Measurements from ENCODE around the gene VPS45. TPM values are rescaled to one million over a fixed set of nuclear protein-coding genes. Genes with fewer than 3 reads are reported as not detected.

Gene VPS45
- total and polyA plus RNA-seq, 12 donors: 26.6 to 73.6 (median 49.8) TPM

DNA sequence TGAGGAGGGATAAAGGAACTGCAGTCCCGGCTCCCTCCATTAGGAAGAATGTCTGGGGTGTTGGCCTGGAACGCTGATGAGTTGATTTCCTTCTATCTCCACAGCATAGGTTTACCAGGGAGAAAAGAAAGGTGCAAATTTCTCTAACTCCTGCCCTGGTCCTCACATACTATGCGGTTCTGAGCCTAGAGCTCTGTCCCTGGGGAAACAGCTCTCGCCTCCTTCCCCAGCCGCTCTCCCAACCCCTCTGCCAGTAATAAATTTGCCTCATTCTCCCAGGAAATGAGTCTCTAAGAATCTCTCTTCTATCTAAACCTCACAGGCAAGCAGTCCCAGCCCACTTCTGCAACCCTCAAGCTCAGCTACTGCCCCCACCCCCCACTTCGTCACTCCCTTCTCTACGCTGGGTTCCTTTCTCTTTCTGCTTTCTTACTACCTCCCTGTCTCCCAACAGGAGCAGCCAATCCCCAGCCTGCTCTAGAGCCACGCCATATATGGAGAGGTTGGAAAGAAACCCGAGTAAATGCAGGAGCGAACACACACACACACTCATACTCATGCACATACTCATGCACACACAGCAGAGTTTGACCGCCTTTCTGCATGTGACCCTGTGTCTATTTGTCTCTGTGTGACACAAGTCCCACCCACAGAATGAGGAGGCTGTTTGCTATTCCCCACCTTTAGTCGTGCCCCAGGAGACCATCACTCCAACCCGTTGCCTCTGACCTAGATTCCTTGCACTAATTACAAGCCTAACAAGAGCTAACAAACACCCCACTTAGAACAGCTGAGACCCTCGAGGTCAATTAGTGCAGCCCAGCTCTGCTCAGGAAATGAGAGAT is 95.5 kb downstream of the VPS45 start:
- Histone ChIP-seq H3K4me3 (peak overlapping the region in 8 of 10 donors; percentile 13 to 46 (median 30)), H3K9me3 (no peaks in the 10 kb centered on the region), H3K36me3 (peaks cover 0 to 30% (median 5%) of the 10 kb centered on the region in 9 donors), H3K27ac (peak overlapping the region; percentile 76 to 96 (median 90)), H3K27me3 (no peaks in the 10 kb centered on the region), H3K4me1 (peaks cover 10 to 78% (median 37%) of the 10 kb centered on the region in 9 donors)
- TF ChIP-seq, protein P1, sequence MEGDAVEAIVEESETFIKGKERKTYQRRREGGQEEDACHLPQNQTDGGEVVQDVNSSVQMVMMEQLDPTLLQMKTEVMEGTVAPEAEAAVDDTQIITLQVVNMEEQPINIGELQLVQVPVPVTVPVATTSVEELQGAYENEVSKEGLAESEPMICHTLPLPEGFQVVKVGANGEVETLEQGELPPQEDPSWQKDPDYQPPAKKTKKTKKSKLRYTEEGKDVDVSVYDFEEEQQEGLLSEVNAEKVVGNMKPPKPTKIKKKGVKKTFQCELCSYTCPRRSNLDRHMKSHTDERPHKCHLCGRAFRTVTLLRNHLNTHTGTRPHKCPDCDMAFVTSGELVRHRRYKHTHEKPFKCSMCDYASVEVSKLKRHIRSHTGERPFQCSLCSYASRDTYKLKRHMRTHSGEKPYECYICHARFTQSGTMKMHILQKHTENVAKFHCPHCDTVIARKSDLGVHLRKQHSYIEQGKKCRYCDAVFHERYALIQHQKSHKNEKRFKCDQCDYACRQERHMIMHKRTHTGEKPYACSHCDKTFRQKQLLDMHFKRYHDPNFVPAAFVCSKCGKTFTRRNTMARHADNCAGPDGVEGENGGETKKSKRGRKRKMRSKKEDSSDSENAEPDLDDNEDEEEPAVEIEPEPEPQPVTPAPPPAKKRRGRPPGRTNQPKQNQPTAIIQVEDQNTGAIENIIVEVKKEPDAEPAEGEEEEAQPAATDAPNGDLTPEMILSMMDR (IDR thresholded peaks at IDR 0.05): peak in 1 of 9 donors; percentile 5
- peak; percentile 88 to 93 (median 91) for ATAC-seq
- peak; percentile 71 to 90 for DNase-seq
- intact Hi-C loops (cut with DNase I): loop anchor here in 2 of 10 donors (5.0 to 10.0 kb wide), 2 partner anchors 81 to 198 kb away; no protein-coding TSS in a partner anchor
- 13 to 23% methylated on average over 14 of the region's 14 CpGs for WGBS, 2 donors

DNA sequence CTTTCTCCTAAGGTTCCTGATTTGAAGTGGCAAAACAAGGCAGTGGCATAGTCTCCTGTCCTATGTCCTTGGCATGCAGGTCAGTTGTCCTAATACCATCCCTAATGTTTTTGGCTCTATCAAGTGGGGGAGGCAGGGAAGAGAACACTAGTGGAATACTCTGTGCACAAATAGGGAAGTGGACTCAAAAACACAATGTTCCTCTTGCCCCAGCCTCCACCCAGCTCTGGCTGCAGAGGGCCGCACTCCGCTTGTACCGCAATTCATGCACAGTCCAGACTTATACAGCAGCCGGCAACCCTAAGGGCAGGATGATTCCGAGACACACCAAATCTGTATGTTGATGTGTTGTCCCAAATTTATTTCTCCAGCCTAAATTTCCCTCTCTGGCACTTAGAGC is 96.6 kb downstream of the VPS45 start:
- peaks cover 10 to 74% (median 37%) of the 10 kb centered on the region in 9 donors for H3K4me1 ChIP-seq
- TF ChIP-seq, protein P1 (IDR thresholded peaks at IDR 0.05): no peak
- H3K27ac ChIP-seq: peak overlapping the region in 9 of 10 donors; percentile 76 to 96 (median 91)
- H3K9me3 ChIP-seq: no peaks in the 10 kb centered on the region
- DNase-seq: peak in 1 of 2 donors; percentile 36
- H3K27me3 ChIP-seq: no peaks in the 10 kb centered on the region
- WGBS, 2 donors: 81 to 90% methylated on average over 5 of the region's 5 CpGs
- H3K4me3 ChIP-seq: no peak overlapping the region
- peaks cover 0 to 18% (median 0%) of the 10 kb centered on the region in 9 donors for H3K36me3 ChIP-seq
- peak in 3 of 8 donors; percentile 11 to 25 (median 19) for ATAC-seq
- intact Hi-C loops (cut with DNase I): loop anchor here in 3 of 10 donors (2.0 to 10.0 kb wide), 3 partner anchors 82 to 199 kb away; no protein-coding TSS in a partner anchor

DNA sequence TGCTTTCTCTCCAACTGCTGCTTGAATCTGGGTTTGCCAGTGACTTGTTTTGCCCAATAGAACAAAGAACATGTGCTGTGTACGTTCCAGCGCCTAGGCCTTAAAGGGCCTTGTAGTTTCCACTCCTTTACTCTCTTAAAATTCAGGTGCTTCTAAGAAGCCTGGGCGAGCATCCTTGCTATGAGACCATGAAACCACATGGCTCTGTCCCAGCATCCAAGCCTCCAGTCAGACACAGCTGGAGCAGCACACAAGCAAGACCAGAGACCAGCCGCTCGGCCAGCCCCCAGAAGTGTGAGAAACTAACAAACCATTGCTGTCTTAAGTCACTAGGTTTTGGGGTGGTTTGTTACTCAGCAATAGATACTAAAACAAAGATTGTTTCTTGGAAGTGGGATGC is 97.2 kb downstream of the VPS45 start:
- 83 to 91% methylated on average over 5 of the region's 5 CpGs for WGBS, 2 donors
- Histone ChIP-seq H3K4me1 (peaks cover 10 to 69% (median 37%) of the 10 kb centered on the region in 9 donors), H3K27ac (peak overlapping the region in 9 of 10 donors; percentile 33 to 96 (median 91)), H3K9me3 (no peaks in the 10 kb centered on the region), H3K4me3 (no peak overlapping the region), H3K36me3 (peaks cover 0 to 13% (median 0%) of the 10 kb centered on the region in 9 donors), H3K27me3 (no peaks in the 10 kb centered on the region)
- TF ChIP-seq, protein P1 (IDR thresholded peaks at IDR 0.05): no peak
- intact Hi-C loops (cut with DNase I): loop anchor here in 8 of 10 donors (2.0 to 10.0 kb wide), 6 partner anchors 82 to 202 kb away; no protein-coding TSS in a partner anchor
- DNase-seq (no peak), ATAC-seq (no peak)

Data from heart right ventricle (tissue), 16 donors.